HepG2 (cell line): Measurements from ENCODE around the gene CDHR5.

Source experiments
- ATF1 ChIP-seq: IDR thresholded peaks from 2 replicates; pipeline ENCODE4 v1.6.1; 2016; ENCODE audit warnings: mild to moderate bottlenecking, control low read depth
- ERF ChIP-seq: IDR thresholded peaks from 2 replicates; pipeline ENCODE4 v1.6.1; 2018; ENCODE audit warnings: missing biosample characterization, missing genetic modification reagents
- ETV5 ChIP-seq: IDR thresholded peaks from 2 replicates; pipeline ENCODE4 v1.6.1; 2018; ENCODE audit warnings: missing biosample characterization, missing genetic modification reagents, inconsistent platforms, borderline replicate concordance
- MAFF ChIP-seq: IDR thresholded peaks from 2 replicates; pipeline ENCODE4 v1.6.1; 2011; ENCODE audit warnings: low read depth, low read length, improper control_type of control experiment
- MTF1 ChIP-seq: sonication (generic); formaldehyde crosslinking; IDR thresholded peaks from 2 replicates; pipeline ENCODE4 v1.5.0; 2020; ENCODE audit warnings: missing genetic modification reagents
- NFE2L1 ChIP-seq: sonication (generic); formaldehyde crosslinking; IDR thresholded peaks from 2 replicates; pipeline ENCODE4 v1.4.0; 2020; ENCODE audit warnings: missing genetic modification reagents, mild to moderate bottlenecking, borderline replicate concordance
- POLR2AphosphoS5 ChIP-seq: IDR thresholded peaks from 2 replicates; pipeline ENCODE4 v1.6.1; 2012; ENCODE audit warnings: low read depth, low read length
- SATB2 ChIP-seq: sonication (generic); formaldehyde crosslinking; IDR thresholded peaks from 2 replicates; pipeline ENCODE4 v1.5.0; 2020; ENCODE audit warnings: missing genetic modification reagents
- TARDBP ChIP-seq: sonication (generic); formaldehyde crosslinking; IDR thresholded peaks from 2 replicates; pipeline ENCODE4 v1.8.0; 2022; ENCODE audit warnings: mild to moderate bottlenecking, missing genetic modification reagents
- TF ChIP-seq, protein P1 (sequence below), 2 experiments: IDR thresholded peaks; 2 replicates each; pipeline ENCODE4 v1.6.1; 2011 to 2012; ENCODE audit warnings: low read length in 2 of 2, borderline replicate concordance in 1 of 2, low read depth in 1 of 2, mild to moderate bottlenecking in 1 of 2, moderate library complexity in 1 of 2
- TF ChIP-seq, protein P2 (sequence below): IDR thresholded peaks from 2 replicates; pipeline ENCODE4 v1.6.1; 2016; ENCODE audit warnings: missing compliant biosample characterization, missing genetic modification reagents, borderline replicate concordance
- TF ChIP-seq, protein P3 (sequence below): sonication (generic); formaldehyde crosslinking; IDR thresholded peaks from 2 replicates; pipeline ENCODE4 v1.4.0; 2020; ENCODE audit warnings: missing genetic modification reagents

DNA sequence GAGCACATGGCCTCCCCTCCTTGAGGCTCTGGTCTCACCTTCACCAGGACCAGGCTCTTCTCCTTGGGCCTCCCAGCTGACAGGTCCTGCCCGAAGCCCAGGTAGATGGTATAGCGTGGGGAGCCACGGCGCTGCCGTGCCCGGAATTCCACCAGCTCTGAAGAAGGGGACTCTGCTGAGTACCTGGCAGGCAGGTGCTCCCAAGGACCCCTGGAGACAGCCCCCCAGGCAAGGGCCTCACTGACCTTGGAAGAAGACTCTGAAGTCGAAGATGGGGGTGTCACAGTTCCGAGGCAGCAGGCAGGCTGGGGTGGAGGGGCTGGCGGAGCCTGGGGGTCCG lies 11.8 kb downstream of the CDHR5 start:
- TF ChIP-seq ERF (CRISPR knock-in tag): no peak
- TF ChIP-seq ETV5 (CRISPR knock-in tag): no peak
- TF ChIP-seq POLR2AphosphoS5: no peak
- no peak for TF ChIP-seq NFE2L1 (CRISPR knock-in tag)
- TF ChIP-seq, protein P1, sequence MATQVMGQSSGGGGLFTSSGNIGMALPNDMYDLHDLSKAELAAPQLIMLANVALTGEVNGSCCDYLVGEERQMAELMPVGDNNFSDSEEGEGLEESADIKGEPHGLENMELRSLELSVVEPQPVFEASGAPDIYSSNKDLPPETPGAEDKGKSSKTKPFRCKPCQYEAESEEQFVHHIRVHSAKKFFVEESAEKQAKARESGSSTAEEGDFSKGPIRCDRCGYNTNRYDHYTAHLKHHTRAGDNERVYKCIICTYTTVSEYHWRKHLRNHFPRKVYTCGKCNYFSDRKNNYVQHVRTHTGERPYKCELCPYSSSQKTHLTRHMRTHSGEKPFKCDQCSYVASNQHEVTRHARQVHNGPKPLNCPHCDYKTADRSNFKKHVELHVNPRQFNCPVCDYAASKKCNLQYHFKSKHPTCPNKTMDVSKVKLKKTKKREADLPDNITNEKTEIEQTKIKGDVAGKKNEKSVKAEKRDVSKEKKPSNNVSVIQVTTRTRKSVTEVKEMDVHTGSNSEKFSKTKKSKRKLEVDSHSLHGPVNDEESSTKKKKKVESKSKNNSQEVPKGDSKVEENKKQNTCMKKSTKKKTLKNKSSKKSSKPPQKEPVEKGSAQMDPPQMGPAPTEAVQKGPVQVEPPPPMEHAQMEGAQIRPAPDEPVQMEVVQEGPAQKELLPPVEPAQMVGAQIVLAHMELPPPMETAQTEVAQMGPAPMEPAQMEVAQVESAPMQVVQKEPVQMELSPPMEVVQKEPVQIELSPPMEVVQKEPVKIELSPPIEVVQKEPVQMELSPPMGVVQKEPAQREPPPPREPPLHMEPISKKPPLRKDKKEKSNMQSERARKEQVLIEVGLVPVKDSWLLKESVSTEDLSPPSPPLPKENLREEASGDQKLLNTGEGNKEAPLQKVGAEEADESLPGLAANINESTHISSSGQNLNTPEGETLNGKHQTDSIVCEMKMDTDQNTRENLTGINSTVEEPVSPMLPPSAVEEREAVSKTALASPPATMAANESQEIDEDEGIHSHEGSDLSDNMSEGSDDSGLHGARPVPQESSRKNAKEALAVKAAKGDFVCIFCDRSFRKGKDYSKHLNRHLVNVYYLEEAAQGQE (IDR thresholded peaks at IDR 0.05; ENCODE audit: borderline replicate concordance in 1 of 2, low read depth in 1 of 2, low read length in 2 of 2): no peak
- TF ChIP-seq, protein P2, sequence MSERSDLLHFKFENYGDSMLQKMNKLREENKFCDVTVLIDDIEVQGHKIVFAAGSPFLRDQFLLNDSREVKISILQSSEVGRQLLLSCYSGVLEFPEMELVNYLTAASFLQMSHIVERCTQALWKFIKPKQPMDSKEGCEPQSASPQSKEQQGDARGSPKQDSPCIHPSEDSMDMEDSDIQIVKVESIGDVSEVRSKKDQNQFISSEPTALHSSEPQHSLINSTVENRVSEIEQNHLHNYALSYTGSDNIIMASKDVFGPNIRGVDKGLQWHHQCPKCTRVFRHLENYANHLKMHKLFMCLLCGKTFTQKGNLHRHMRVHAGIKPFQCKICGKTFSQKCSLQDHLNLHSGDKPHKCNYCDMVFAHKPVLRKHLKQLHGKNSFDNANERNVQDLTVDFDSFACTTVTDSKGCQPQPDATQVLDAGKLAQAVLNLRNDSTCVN (CRISPR knock-in tag): no peak
- no peak for TF ChIP-seq SATB2 (CRISPR knock-in tag)
- TF ChIP-seq TARDBP (CRISPR knock-in tag): no peak
- TF ChIP-seq, protein P3, sequence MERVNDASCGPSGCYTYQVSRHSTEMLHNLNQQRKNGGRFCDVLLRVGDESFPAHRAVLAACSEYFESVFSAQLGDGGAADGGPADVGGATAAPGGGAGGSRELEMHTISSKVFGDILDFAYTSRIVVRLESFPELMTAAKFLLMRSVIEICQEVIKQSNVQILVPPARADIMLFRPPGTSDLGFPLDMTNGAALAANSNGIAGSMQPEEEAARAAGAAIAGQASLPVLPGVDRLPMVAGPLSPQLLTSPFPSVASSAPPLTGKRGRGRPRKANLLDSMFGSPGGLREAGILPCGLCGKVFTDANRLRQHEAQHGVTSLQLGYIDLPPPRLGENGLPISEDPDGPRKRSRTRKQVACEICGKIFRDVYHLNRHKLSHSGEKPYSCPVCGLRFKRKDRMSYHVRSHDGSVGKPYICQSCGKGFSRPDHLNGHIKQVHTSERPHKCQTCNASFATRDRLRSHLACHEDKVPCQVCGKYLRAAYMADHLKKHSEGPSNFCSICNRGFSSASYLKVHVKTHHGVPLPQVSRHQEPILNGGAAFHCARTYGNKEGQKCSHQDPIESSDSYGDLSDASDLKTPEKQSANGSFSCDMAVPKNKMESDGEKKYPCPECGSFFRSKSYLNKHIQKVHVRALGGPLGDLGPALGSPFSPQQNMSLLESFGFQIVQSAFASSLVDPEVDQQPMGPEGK (CRISPR knock-in tag): no peak
- TF ChIP-seq ATF1 (CRISPR knock-in tag): no peak
- TF ChIP-seq MTF1 (CRISPR knock-in tag): no peak
- TF ChIP-seq MAFF: no peak
